Central memory CD8-positive, alpha-beta T cell (primary cell): Measurements from ENCODE around the gene YKT6.

ENCODE experiments used
- ATAC-seq: fragments of 150-1000 bp; cut with Tn5 transposase; replicated peaks from 2 replicates; pipeline ENCODE4 v1.10.0; 2022; ENCODE audit warnings: mild to moderate bottlenecking, moderate FRiP score, moderate number of reproducible peaks; ENCODE audit not compliant: poor library complexity, severe bottlenecking; ENCODE audit errors: extremely low read depth
- DNase-seq, 2 donors: peaks; one replicate each; pipeline ENCODE4 v3.0.0; 2021; ENCODE audit warnings: low spot score in 2 of 2
- H3K27ac Mint-ChIP-seq: one replicate; pipeline ENCODE4 v1.8.0; 2022; ENCODE audit warnings: low read depth, mild to moderate bottlenecking, moderate library complexity, mixed read lengths
- H3K27me3 Mint-ChIP-seq: one replicate; pipeline ENCODE4 v1.8.0; 2022; ENCODE audit warnings: mixed read lengths
- H3K36me3 Mint-ChIP-seq: one replicate; pipeline ENCODE4 v1.8.0; 2022; ENCODE audit warnings: mild to moderate bottlenecking, moderate library complexity, mixed read lengths; ENCODE audit not compliant: insufficient read depth
- H3K4me1 Mint-ChIP-seq: one replicate; pipeline ENCODE4 v1.8.0; 2022; ENCODE audit warnings: mixed read lengths
- H3K4me3 Mint-ChIP-seq: one replicate; pipeline ENCODE4 v1.8.0; 2022; ENCODE audit warnings: mild to moderate bottlenecking, moderate library complexity, mixed read lengths
- H3K9me3 Mint-ChIP-seq: one replicate; pipeline ENCODE4 v1.8.0; 2022; ENCODE audit warnings: mixed read lengths

Gene YKT6

DNA sequence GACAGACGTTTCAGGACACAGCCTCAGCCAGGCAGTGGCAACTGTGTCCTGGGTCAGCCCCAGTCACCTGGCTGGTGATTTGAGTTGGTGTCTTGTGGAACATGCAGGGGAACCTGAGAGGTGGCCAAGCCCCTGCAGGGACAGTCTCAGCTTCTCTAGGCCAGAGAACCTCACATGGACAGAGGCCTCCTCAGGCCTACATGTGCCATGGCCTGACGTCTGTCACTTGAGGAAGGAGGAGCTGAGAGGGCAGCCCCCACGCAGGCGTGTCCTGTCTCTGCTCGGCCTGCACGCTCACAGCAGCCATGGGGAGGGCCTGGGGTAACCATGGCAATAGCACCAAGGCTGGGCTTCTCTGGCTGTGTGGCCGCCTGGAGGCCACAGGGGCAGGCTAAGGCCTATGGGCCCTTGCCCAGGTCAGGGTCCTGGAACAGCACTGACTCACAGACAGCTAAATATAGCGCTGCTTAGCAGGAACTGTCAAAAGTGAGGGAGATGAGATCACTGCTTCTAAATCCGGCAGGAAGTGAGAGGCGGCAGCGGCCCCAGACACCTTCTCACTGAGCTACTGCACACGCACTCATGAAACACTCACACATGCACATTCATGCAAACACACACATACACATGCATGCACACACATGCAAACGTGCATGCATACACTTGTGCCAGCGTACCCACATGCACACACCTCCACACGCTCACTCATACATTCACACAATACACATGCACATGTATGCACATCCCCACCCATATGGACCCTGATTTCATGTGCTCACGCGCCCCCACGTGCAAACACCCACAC is 57.0 kb downstream of the YKT6 start:
- H3K4me3 Mint-ChIP-seq = peak overlapping the region; percentile 31
- peaks cover 17% of the 10 kb centered on the region for H3K4me1 Mint-ChIP-seq
- H3K9me3 Mint-ChIP-seq = no peaks in the 10 kb centered on the region
- peak overlapping the region; percentile 54 for H3K27ac Mint-ChIP-seq
- H3K27me3 Mint-ChIP-seq = no peaks in the 10 kb centered on the region
- peak; percentile 29 to 35 for DNase-seq
- peak; percentile 91 for ATAC-seq
- peaks cover 3% of the 10 kb centered on the region for H3K36me3 Mint-ChIP-seq

DNA sequence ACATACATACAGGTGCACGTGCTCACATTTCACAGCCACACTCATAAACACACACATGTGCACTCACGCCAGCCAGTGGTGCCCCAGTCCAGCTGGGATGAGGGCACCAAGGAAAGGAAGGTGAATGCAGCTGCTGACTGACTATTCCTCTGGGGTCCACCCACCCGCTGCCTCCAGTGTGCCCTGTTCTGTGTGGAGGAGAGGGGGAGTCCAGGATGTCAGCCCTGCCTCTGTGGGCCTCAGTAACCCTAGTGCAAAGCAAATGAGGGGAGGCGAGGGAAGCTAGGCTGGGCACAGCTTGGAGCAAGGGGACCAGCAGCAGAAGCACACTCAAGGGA is 57.6 kb downstream of the YKT6 start:
- peaks cover 17% of the 10 kb centered on the region for H3K4me1 Mint-ChIP-seq
- no peak for ATAC-seq

DNA sequence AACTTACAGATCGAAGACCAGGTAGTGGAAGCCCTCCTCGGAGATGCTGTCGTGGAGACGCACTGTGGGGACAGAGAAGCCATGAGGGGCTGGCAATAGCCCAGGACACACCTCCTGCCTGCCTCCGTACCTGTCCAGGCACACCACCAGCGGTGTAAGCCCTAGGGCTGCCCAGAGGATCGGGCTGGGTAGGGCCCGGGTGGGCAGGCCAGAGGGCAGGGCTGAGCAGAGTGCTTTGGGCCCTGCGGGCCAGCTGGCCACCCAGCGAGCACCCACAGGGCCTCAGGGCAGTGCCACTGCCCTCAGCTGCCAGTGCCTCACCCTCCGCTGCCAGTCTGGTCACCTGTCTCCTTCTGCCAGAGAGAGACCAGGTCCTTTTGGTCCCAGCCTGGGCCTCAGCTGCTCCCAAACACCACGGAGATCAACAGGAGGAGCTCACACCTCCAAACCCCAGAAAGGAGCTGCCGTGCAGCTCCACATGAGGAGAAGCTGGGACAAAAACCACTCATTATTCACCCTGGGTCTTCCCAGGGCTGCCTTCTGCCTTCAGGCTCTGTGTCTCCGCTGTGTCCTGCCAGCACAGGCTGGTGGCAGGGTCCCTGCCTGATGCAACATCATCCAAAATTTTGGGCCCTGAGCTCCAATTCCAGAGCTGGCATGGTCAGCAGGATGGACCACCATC is 58.2 kb downstream of the YKT6 start:
- DNase-seq (no peak), ATAC-seq (no peak)
- peak overlapping the region; percentile 75 for H3K27ac Mint-ChIP-seq
- H3K4me1 Mint-ChIP-seq = peaks cover 17% of the 10 kb centered on the region
- H3K27me3 Mint-ChIP-seq = no peaks in the 10 kb centered on the region
- no peaks in the 10 kb centered on the region for H3K9me3 Mint-ChIP-seq
- no peak overlapping the region for H3K4me3 Mint-ChIP-seq
- H3K36me3 Mint-ChIP-seq = peaks cover 3% of the 10 kb centered on the region

More for the DNA sequence above, 57.6 kb downstream of the YKT6 start:
- Mint-ChIP-seq H3K27me3 (no peaks in the 10 kb centered on the region), H3K27ac (no peak overlapping the region), H3K9me3 (no peaks in the 10 kb centered on the region), H3K36me3 (peaks cover 3% of the 10 kb centered on the region), H3K4me3 (peak overlapping the region; percentile 31)
- no peak for DNase-seq

DNA sequence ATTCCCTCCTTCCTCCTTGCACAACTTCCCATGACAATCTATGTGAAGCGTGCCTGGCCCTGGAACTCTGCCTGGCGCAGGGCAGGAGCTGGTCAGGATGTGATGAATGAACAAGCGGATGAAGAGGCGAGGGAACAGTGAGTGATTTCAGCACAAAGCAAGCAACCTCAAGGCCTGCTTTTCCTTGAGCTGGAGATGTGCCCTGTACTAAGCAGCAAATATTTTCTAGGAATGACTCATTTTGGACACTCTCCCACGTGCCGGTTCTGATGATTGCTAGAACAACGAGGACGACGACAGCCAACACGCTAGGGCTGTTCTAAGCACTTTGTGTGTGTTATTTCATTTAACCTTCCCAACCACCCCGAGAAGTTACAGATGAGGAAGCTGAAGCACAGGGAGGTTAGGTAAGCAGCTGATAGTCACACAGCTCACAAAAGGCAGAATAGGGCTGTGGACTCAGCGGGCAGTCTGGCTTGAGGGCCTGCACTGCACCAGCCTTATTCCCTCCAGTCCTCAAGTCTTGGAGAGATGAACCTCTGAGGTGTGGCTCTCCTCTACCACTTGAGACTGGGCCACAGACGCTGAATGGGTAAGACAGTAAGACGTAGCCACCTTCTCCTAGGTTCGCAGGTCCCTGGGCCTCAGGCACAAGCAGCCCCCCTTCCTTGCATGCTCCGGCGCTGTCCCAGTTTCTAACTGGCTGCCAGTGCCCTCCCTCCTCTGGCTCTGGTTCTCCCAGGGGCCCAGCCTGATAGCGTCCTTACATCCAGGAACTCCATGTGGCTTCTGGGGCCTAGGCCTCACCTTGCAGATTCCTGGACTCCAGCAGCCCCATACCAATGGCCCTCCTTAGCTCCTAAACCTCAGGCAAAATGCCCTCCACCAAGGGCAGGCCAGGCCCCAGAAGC is 59.0 kb downstream of the YKT6 start:
- ATAC-seq (no peak), DNase-seq (no peak)
- H3K27ac Mint-ChIP-seq = peak overlapping the region; percentile 75
- no peaks in the 10 kb centered on the region for H3K27me3 Mint-ChIP-seq
- peaks cover 17% of the 10 kb centered on the region for H3K4me1 Mint-ChIP-seq
- peaks cover 1% of the 10 kb centered on the region for H3K36me3 Mint-ChIP-seq
- H3K9me3 Mint-ChIP-seq = no peaks in the 10 kb centered on the region
- no peak overlapping the region for H3K4me3 Mint-ChIP-seq

DNA sequence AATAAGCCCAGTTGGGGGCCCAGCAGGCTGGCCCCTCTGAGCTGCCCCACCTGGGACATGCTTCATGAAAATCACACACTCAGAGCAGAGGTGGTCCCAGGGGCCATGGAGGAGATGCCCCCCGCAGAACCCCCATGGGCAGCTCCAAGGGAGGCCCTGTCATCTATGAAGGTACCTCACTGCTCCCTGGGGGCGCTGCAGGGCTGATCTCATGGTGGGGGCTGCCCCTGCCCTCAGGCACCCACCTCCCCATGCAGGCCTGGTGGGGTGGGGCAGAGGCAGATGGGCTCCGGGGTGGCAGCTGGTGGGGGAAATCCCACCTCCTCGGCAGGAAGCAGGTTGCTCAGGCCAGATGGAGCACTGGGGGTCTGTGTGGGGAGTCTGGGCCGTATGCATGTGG is 60.5 kb downstream of the YKT6 start:
- no peak for DNase-seq
- no peak for ATAC-seq
- Mint-ChIP-seq H3K4me1 (peaks cover 17% of the 10 kb centered on the region), H3K27me3 (no peaks in the 10 kb centered on the region), H3K36me3 (peaks cover 1% of the 10 kb centered on the region), H3K9me3 (no peaks in the 10 kb centered on the region), H3K27ac (peak overlapping the region; percentile 41), H3K4me3 (no peak overlapping the region)

DNA sequence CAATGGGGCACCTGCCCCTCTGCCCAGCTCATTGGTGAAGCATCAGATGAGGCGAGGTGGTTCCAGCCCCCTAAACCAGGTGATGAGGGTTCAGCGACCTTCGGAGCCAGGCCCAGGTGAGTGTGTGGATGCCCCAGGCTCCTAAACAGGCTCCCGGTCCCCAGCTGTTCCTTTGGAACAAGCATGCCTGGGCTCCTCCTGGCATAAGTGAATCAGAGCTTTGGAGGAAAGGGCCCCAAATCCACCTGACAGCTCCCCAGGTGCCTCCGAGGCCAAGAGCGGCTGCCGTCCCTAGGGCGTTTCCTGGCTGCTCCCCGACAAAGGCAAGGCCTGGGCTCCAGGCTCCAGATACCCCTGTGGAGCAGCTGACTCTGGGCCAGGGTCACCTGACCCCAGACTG is 61.3 kb downstream of the YKT6 start:
- Mint-ChIP-seq H3K4me1 (peaks cover 17% of the 10 kb centered on the region), H3K27ac (no peak overlapping the region), H3K36me3 (peaks cover 1% of the 10 kb centered on the region), H3K4me3 (no peak overlapping the region), H3K9me3 (no peaks in the 10 kb centered on the region), H3K27me3 (no peaks in the 10 kb centered on the region)
- DNase-seq = no peak
- ATAC-seq = no peak

DNA sequence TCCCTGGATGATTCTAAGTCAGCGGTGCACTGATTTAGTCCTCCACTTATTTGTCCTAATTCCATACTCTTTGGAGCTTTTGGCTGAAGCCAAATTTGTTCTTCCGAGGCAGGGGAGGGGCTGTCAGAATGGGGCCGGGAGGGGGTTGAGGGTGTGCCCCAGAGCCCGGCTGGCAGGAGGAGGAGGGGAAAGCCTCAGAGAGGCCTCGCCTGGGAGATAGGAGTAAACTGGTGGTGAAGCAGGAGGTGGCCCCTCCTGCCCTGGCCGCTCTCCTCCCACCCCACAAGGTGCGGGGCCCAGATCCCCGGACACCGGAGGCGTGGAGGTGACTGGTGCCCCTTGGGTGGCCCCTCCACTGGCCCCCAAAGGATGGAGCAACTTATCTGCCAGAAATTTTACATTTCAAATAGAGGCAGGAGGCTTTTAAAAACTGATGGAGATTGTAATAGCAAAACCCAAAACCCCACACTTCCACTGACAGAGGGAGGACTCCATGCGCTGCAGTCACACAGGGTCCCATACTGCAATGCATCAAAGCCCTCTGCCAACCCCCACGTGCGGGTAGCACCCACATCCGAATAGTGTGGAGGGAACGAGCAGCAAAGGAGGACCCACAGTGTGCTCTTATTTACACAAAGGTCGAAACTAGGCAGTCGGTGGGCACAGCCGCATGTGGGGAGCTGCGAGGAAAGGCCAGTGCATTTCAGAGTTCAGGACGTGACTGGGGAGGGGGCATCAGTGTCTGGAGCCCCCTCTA is 62.7 kb downstream of the YKT6 start:
- no peak overlapping the region for H3K4me3 Mint-ChIP-seq
- no peak for ATAC-seq
- H3K27me3 Mint-ChIP-seq = peaks cover 10% of the 10 kb centered on the region

More for the DNA sequence above, 62.7 kb downstream of the YKT6 start:
- Mint-ChIP-seq H3K36me3 (peaks cover under 1% of the 10 kb centered on the region), H3K4me1 (peaks cover 2% of the 10 kb centered on the region), H3K27ac (no peak overlapping the region), H3K9me3 (no peaks in the 10 kb centered on the region)
- DNase-seq = no peak
